ENCODE results near the gene PCBP3.

The PCBP3 gene

DNA sequence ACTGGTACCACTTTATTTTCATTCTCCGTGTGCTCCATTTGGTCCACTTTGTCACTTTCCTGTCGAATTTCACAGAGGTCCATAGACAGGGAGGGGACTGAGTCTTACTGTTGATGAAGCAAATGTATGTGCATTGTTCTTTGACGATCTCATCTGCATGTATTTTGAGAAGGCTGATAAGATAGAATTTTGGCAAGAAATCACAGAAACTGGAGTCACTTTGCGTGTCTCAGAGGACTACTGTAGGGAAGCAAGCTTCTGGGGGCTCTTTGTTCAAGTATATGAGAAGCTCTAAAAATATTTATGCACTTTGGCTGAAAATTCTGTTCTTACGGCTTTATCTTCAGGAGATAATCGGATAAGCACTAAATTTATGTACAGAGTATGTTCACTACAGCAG is 78.1 kb downstream of the PCBP3 start:
- Histone ChIP-seq H3K9me3 (ENCODE audit: insufficient read depth, low read depth, low read length) (no peaks in the 10 kb centered on the region), H3K27me3 (ENCODE audit: insufficient read depth, low read length) (no peaks in the 10 kb centered on the region), H3K27ac (ENCODE audit: low read depth, low read length) (no peak overlapping the region), H3K23ac (ENCODE audit: low read length) (no peak overlapping the region), H2AFZ (ENCODE audit: insufficient read depth, low read length, poor library complexity) (no peak overlapping the region), H3K4ac (ENCODE audit: low read depth, low read length) (no peak overlapping the region), H3K18ac (ENCODE audit: low read length) (no peak overlapping the region), H2BK5ac (ENCODE audit: low read depth, low read length, poor library complexity) (no peak overlapping the region), H3K4me1 (ENCODE audit: control insufficient read depth in 1 of 2, insufficient read depth in 2 of 2, low read length in 2 of 2) (no peaks in the 10 kb centered on the region), H3K79me1 (ENCODE audit: low read length) (no peaks in the 10 kb centered on the region), H4K91ac (ENCODE audit: low read depth, low read length) (no peak overlapping the region), H3K9ac (ENCODE audit: low read length) (no peak overlapping the region), H3K4me3 (ENCODE audit: low read depth, low read length) (no peak overlapping the region), H2BK12ac (ENCODE audit: low read length) (no peak overlapping the region), H3K36me3 (ENCODE audit: control insufficient read depth in 1 of 2, insufficient read depth in 2 of 2, low read length in 2 of 2) (no peaks in the 10 kb centered on the region), H4K8ac (ENCODE audit: low read depth, low read length) (no peak overlapping the region), H4K12ac (ENCODE audit: low read depth, low read length) (no peak overlapping the region), H3K4me2 (ENCODE audit: low read length) (no peak overlapping the region), H3K79me2 (ENCODE audit: control insufficient read depth, insufficient read depth, low read length, poor library complexity) (no peaks in the 10 kb centered on the region), H2AK5ac (ENCODE audit: low read length) (no peak overlapping the region), H2BK120ac (ENCODE audit: insufficient read depth, low read length, poor library complexity) (no peak overlapping the region), H3K14ac (ENCODE audit: low read length) (no peak overlapping the region)
- no peak for DNase-seq
- no CpG with 5 or more reads among the region's 6 CpGs for WGBS (ENCODE audit: extremely low coverage, insufficient coverage, insufficient read length)

DNA sequence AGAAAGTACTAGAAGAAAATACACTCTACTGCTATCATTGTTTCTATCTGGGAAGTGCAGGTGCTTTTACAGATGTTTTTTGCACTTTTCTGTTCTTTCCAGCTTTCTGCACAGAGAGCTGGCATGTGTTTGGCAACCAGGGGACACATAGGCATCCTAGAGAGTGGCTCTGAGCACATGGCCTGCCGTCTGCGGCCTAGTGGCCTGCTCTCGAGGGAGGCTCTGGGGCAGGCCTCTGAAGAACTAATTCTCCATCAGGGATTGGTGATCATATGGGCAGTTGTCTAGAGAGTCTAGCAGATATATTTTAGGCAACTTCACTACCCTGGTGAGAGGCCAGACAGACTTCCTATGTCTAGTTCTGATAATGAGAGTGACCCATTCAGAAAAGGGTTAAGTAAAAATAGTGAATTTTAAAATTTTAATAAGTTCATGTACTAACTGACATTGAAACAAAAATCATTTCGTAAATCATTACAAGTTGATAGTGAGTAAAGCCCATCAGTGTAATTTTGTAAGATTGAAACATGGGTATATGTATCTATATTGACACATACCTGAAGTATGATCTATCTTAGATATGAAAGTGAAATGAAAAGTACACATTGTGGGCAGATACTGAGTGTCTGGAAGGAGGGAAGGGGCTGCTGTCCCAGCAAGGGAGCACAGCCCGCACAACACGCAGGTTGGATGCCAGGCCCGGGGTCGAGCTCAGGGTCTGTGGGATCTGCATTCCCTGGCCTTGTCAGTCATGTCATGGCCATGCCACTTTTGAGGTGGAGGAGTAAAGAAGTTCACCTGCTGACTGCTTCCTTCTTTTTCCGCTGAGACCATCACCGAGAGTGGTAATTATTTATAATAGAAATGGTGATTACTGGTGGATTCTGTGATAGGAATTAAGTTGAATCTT is 79.8 kb downstream of the PCBP3 start:
- H2AK5ac ChIP-seq (ENCODE audit: low read length) = no peak overlapping the region

DNA sequence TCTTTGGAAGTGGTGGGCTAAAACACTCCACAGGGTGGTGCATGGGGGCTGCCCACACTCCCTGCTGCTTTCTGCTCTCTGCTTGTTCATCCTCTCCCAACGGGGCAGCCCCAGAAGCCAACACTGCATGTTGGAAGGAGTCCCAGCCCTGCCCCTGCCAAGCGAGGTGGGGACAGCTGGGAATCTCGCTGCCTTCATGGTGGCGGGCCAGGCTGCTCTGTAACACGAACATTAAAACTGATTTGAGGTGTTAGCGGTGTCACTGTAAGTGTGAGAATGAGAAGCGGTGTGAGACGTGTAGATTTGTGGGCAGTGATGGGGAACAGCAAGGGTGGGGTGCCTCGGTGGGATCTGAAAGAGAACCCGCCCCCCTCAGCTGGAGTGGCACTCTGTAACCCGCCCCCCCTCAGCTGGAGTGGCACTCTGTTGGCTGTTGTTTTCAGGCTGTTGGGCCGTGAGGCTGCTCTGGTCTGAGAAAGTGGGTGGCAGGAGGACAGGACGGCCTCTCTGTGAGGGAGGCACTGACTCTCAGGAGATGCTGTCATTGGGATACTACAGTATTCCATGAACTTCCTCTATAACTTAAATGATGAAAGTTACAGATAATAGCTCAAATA is 80.9 kb downstream of the PCBP3 start:
- no peak overlapping the region for H4K91ac ChIP-seq (ENCODE audit: low read depth, low read length)
- H3K79me2 ChIP-seq (ENCODE audit: control insufficient read depth, insufficient read depth, low read length, poor library complexity) = no peaks in the 10 kb centered on the region

More for the DNA sequence above, 79.8 kb downstream of the PCBP3 start:
- no peak for DNase-seq
- H3K4me2 ChIP-seq (ENCODE audit: low read length) = no peak overlapping the region
- no peak overlapping the region for H4K91ac ChIP-seq (ENCODE audit: low read depth, low read length)
- no peak overlapping the region for H3K18ac ChIP-seq (ENCODE audit: low read length)
- H4K8ac ChIP-seq (ENCODE audit: low read depth, low read length) = no peak overlapping the region
- no peak overlapping the region for H3K23ac ChIP-seq (ENCODE audit: low read length)
- no peaks in the 10 kb centered on the region for H3K36me3 ChIP-seq (ENCODE audit: control insufficient read depth in 1 of 2, insufficient read depth in 2 of 2, low read length in 2 of 2)
- H2BK120ac ChIP-seq (ENCODE audit: insufficient read depth, low read length, poor library complexity) = no peak overlapping the region
- no peak overlapping the region for H3K9ac ChIP-seq (ENCODE audit: low read length)
- no peak overlapping the region for H3K4ac ChIP-seq (ENCODE audit: low read depth, low read length)
- H3K14ac ChIP-seq (ENCODE audit: low read length) = no peak overlapping the region
- no peaks in the 10 kb centered on the region for H3K79me1 ChIP-seq (ENCODE audit: low read length)
- H2BK12ac ChIP-seq (ENCODE audit: low read length) = no peak overlapping the region
- no peaks in the 10 kb centered on the region for H3K9me3 ChIP-seq (ENCODE audit: insufficient read depth, low read depth, low read length)
- no peak overlapping the region for H4K12ac ChIP-seq (ENCODE audit: low read depth, low read length)
- H3K4me1 ChIP-seq (ENCODE audit: control insufficient read depth in 1 of 2, insufficient read depth in 2 of 2, low read length in 2 of 2) = no peaks in the 10 kb centered on the region
- H3K27ac ChIP-seq (ENCODE audit: low read depth, low read length) = no peak overlapping the region
- no CpG with 5 or more reads among the region's 10 CpGs for WGBS (ENCODE audit: extremely low coverage, insufficient coverage, insufficient read length)
- H2BK5ac ChIP-seq (ENCODE audit: low read depth, low read length, poor library complexity) = no peak overlapping the region
- no peaks in the 10 kb centered on the region for H3K79me2 ChIP-seq (ENCODE audit: control insufficient read depth, insufficient read depth, low read length, poor library complexity)
- H3K4me3 ChIP-seq (ENCODE audit: low read depth, low read length) = no peak overlapping the region
- no peaks in the 10 kb centered on the region for H3K27me3 ChIP-seq (ENCODE audit: insufficient read depth, low read length)
- no peak overlapping the region for H2AFZ ChIP-seq (ENCODE audit: insufficient read depth, low read length, poor library complexity)

DNA sequence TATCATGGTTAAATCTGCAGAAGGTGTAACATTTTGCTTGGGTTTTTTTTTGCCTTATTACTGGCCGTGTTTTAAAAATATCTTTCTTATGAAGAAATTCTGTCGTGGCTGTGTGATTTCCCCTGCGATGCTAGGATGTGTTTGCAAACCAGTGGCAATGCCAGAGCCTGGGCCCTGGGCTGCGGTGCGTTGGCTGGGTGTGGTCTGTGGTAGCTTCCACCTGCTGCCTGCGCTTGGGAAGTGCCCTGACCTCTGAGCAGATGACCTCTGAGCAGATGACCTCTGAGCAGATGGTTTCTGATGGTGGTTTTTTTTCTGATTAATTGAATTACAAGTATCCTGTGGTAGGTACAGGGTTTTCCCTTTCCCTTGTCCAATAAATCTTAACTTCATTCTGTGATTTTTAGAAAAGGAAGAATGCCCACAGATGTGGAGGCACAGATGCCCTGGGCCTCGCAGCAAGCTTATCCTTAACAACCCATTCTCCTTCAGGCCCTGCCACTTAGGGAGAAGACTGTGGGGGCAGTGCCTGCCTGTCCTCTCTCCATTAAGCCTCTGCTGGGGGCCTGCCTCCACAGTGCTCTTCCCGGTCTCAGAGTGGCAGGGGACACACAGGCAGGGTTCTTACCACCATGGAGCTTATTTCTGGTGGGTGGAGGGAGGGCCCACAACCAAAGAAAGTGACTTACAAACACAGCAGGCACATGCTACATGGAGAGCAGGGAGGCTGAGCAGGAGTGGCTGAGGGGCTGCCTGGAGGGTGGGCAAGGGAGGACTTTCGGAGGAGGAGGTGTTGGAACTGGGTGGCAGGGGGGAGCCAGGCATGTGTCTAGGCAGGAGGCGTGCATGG is 81.7 kb downstream of the PCBP3 start:
- H3K4ac ChIP-seq (ENCODE audit: low read depth, low read length) = no peak overlapping the region
- no peak overlapping the region for H2BK120ac ChIP-seq (ENCODE audit: insufficient read depth, low read length, poor library complexity)
- no peak overlapping the region for H3K9ac ChIP-seq (ENCODE audit: low read length)
- no peak overlapping the region for H2BK5ac ChIP-seq (ENCODE audit: low read depth, low read length, poor library complexity)
- no peak for DNase-seq
- no peak overlapping the region for H4K12ac ChIP-seq (ENCODE audit: low read depth, low read length)
- no peak overlapping the region for H2BK12ac ChIP-seq (ENCODE audit: low read length)
- H3K18ac ChIP-seq (ENCODE audit: low read length) = no peak overlapping the region
- no peak overlapping the region for H3K4me3 ChIP-seq (ENCODE audit: low read depth, low read length)
- H3K23ac ChIP-seq (ENCODE audit: low read length) = no peak overlapping the region
- no peak overlapping the region for H3K14ac ChIP-seq (ENCODE audit: low read length)
- WGBS (ENCODE audit: extremely low coverage, insufficient coverage, insufficient read length) = no CpG with 5 or more reads among the region's 10 CpGs
- H3K4me1 ChIP-seq (ENCODE audit: control insufficient read depth in 1 of 2, insufficient read depth in 2 of 2, low read length in 2 of 2) = no peaks in the 10 kb centered on the region
- no peaks in the 10 kb centered on the region for H3K9me3 ChIP-seq (ENCODE audit: insufficient read depth, low read depth, low read length)
- no peak overlapping the region for H4K91ac ChIP-seq (ENCODE audit: low read depth, low read length)
- H2AFZ ChIP-seq (ENCODE audit: insufficient read depth, low read length, poor library complexity) = no peak overlapping the region
- no peaks in the 10 kb centered on the region for H3K79me1 ChIP-seq (ENCODE audit: low read length)
- no peaks in the 10 kb centered on the region for H3K36me3 ChIP-seq (ENCODE audit: control insufficient read depth in 1 of 2, insufficient read depth in 2 of 2, low read length in 2 of 2)
- no peaks in the 10 kb centered on the region for H3K27me3 ChIP-seq (ENCODE audit: insufficient read depth, low read length)
- no peak overlapping the region for H3K27ac ChIP-seq (ENCODE audit: low read depth, low read length)
- H3K4me2 ChIP-seq (ENCODE audit: low read length) = no peak overlapping the region
- H2AK5ac ChIP-seq (ENCODE audit: low read length) = no peak overlapping the region
- no peaks in the 10 kb centered on the region for H3K79me2 ChIP-seq (ENCODE audit: control insufficient read depth, insufficient read depth, low read length, poor library complexity)
- no peak overlapping the region for H4K8ac ChIP-seq (ENCODE audit: low read depth, low read length)

More for the DNA sequence above, 80.9 kb downstream of the PCBP3 start:
- Histone ChIP-seq H2AK5ac (ENCODE audit: low read length) (no peak overlapping the region), H3K4me2 (ENCODE audit: low read length) (no peak overlapping the region), H3K4me1 (ENCODE audit: control insufficient read depth in 1 of 2, insufficient read depth in 2 of 2, low read length in 2 of 2) (no peaks in the 10 kb centered on the region), H3K79me1 (ENCODE audit: low read length) (no peaks in the 10 kb centered on the region), H2BK120ac (ENCODE audit: insufficient read depth, low read length, poor library complexity) (no peak overlapping the region), H3K14ac (ENCODE audit: low read length) (no peak overlapping the region), H4K12ac (ENCODE audit: low read depth, low read length) (no peak overlapping the region), H3K4me3 (ENCODE audit: low read depth, low read length) (no peak overlapping the region), H2BK12ac (ENCODE audit: low read length) (no peak overlapping the region), H2BK5ac (ENCODE audit: low read depth, low read length, poor library complexity) (no peak overlapping the region), H4K8ac (ENCODE audit: low read depth, low read length) (no peak overlapping the region), H3K9ac (ENCODE audit: low read length) (no peak overlapping the region), H3K18ac (ENCODE audit: low read length) (no peak overlapping the region), H2AFZ (ENCODE audit: insufficient read depth, low read length, poor library complexity) (no peak overlapping the region), H3K9me3 (ENCODE audit: insufficient read depth, low read depth, low read length) (no peaks in the 10 kb centered on the region), H3K27ac (ENCODE audit: low read depth, low read length) (no peak overlapping the region), H3K23ac (ENCODE audit: low read length) (no peak overlapping the region), H3K27me3 (ENCODE audit: insufficient read depth, low read length) (no peaks in the 10 kb centered on the region), H3K4ac (ENCODE audit: low read depth, low read length) (no peak overlapping the region), H3K36me3 (ENCODE audit: control insufficient read depth in 1 of 2, insufficient read depth in 2 of 2, low read length in 2 of 2) (no peaks in the 10 kb centered on the region)
- WGBS (ENCODE audit: extremely low coverage, insufficient coverage, insufficient read length) = 100% methylated on average over 3 of the region's 13 CpGs
- DNase-seq = no peak
